IMR-90 (cell line): ENCODE results near the gene PLCD1. TPM values are rescaled to one million over a fixed set of nuclear protein-coding genes. Genes with fewer than 3 reads are reported as not detected.
A peak's percentile ranks its signal among the peaks of the same experiment; 100 is the strongest.

ENCODE experiments used
- ATAC-seq: fragments of 200-7000 bp; cut with Tn5 transposase; 2 replicates; pipeline ENCODE4 v1.9.1; 2020; ENCODE audit warnings: low read depth, mild to moderate bottlenecking, moderate library complexity
- BruUV-seq: library from RNA; stranded (reverse); fragments of 400-500 nt; replicated peaks from 2 replicates; lab custom pipeline; 2021; lab: Mats Ljungman, UMichigan
- CTCF ChIA-PET: fragments of 300-600 bp; formaldehyde crosslinking; extraction: SDS; loops from one replicate; lab custom pipeline; 2021; ENCODE audit warnings: antibody characterized with exemption; lab: Yijun Ruan, JAX
- POLR2A ChIA-PET: fragments of 300-600 bp; sonication (Branson Sonifier 250); formaldehyde crosslinking; loops from one replicate; lab custom pipeline; 2022; ENCODE audit warnings: antibody characterized with exemption; ENCODE audit not compliant: unreplicated experiment; lab: Charles Lee
- DNase-seq: peaks from one replicate; pipeline ENCODE4 v3.0.0; 2013
- H2AFZ ChIP-seq: replicated peaks from 2 replicates; pipeline ENCODE3; 2013; ENCODE audit warnings: low read length, mild to moderate bottlenecking; ENCODE audit not compliant: poor library complexity
- H2AK5ac ChIP-seq: 2 replicates; pipeline ENCODE4 v1.6.1; 2013; ENCODE audit warnings: low read depth, low read length, inconsistent platforms
- H2AK9ac ChIP-seq: replicated peaks from 2 replicates; pipeline ENCODE3; 2013; ENCODE audit warnings: mild to moderate bottlenecking, low read depth, low read length, moderate library complexity; ENCODE audit not compliant: poor library complexity
- H2BK120ac ChIP-seq: 2 replicates; pipeline ENCODE4 v1.6.1; 2013; ENCODE audit warnings: low read depth, low read length, inconsistent platforms
- H2BK15ac ChIP-seq: 3 replicates; pipeline ENCODE4 v1.6.1; 2013; ENCODE audit warnings: low read depth, low read length, inconsistent platforms
- H2BK20ac ChIP-seq: 2 replicates; pipeline ENCODE4 v1.6.1; 2013; ENCODE audit warnings: low read depth, mild to moderate bottlenecking, inconsistent platforms, low read length, moderate library complexity
- H2BK5ac ChIP-seq: 2 replicates; pipeline ENCODE4 v1.6.1; 2013; ENCODE audit warnings: mild to moderate bottlenecking, low read depth, low read length, inconsistent platforms; ENCODE audit not compliant: poor library complexity, severe bottlenecking
- H3K14ac ChIP-seq: replicated peaks from 2 replicates; pipeline ENCODE4 v1.6.1; 2013; ENCODE audit warnings: low read depth, low read length, inconsistent platforms
- H3K18ac ChIP-seq: 2 replicates; pipeline ENCODE4 v1.6.1; 2013; ENCODE audit warnings: low read depth, low read length, control low read depth
- H3K23ac ChIP-seq: 2 replicates; pipeline ENCODE4 v1.6.1; 2013; ENCODE audit warnings: low read depth, low read length, inconsistent platforms
- H3K27ac ChIP-seq: 2 replicates; pipeline ENCODE4 v1.5.1; 2013; ENCODE audit warnings: mild to moderate bottlenecking, control low read depth, low read length; ENCODE audit not compliant: insufficient read depth
- H3K27me3 ChIP-seq: 2 replicates; pipeline ENCODE4 v1.6.1; 2013; ENCODE audit warnings: low read length; ENCODE audit not compliant: control insufficient read depth, insufficient read depth
- H3K36me3 ChIP-seq: 2 replicates; pipeline ENCODE4 v1.6.1; 2013; ENCODE audit warnings: low read length, mixed read lengths; ENCODE audit not compliant: control insufficient read depth, insufficient read depth
- H3K4ac ChIP-seq: 2 replicates; pipeline ENCODE4 v1.6.1; 2013; ENCODE audit warnings: low read depth, low read length, inconsistent platforms
- H3K4me1 ChIP-seq: 2 replicates; pipeline ENCODE4 v1.6.1; 2013; ENCODE audit warnings: low read length, mixed read lengths; ENCODE audit not compliant: control insufficient read depth, insufficient read depth
- H3K4me2 ChIP-seq: 2 replicates; pipeline ENCODE4 v1.6.1; 2013; ENCODE audit warnings: low read depth, mild to moderate bottlenecking, control low read depth, low read length, moderate library complexity
- H3K4me3 ChIP-seq: 2 replicates; pipeline ENCODE4 v1.5.1; 2013; ENCODE audit warnings: low read depth, mild to moderate bottlenecking, control low read depth, low read length, moderate library complexity; ENCODE audit not compliant: insufficient read depth
- H3K56ac ChIP-seq: 2 replicates; pipeline ENCODE4 v1.6.1; 2013; ENCODE audit warnings: low read length, inconsistent platforms; ENCODE audit not compliant: insufficient read depth; ENCODE audit errors: extremely low read depth
- H3K79me1 ChIP-seq, 2 experiments: 2 replicates each; pipeline ENCODE4 v1.6.1; 2013; ENCODE audit warnings: low read length in 2 of 2, inconsistent platforms in 1 of 2, low read depth in 1 of 2
- H3K9ac ChIP-seq: 2 replicates; pipeline ENCODE4 v1.6.1; 2013; ENCODE audit warnings: low read depth, low read length, control low read depth
- H3K9me1 ChIP-seq: 2 replicates; pipeline ENCODE4 v1.6.1; 2013; ENCODE audit warnings: low read length, inconsistent platforms; ENCODE audit not compliant: insufficient read depth
- H3K9me3 ChIP-seq: 2 replicates; pipeline ENCODE4 v1.6.1; 2013; ENCODE audit warnings: low read length; ENCODE audit not compliant: control insufficient read depth, insufficient read depth
- H4K20me1 ChIP-seq: 2 replicates; pipeline ENCODE4 v1.6.1; 2013; ENCODE audit warnings: low read length, inconsistent platforms; ENCODE audit not compliant: insufficient read depth
- H4K5ac ChIP-seq: 2 replicates; pipeline ENCODE4 v1.6.1; 2013; ENCODE audit warnings: mild to moderate bottlenecking, low read depth, low read length, control low read depth
- H4K8ac ChIP-seq, 2 experiments: 2 replicates each; pipeline ENCODE4 v1.6.1; 2013; ENCODE audit warnings: low read depth in 2 of 2, low read length in 2 of 2, control low read depth in 1 of 2, inconsistent platforms in 1 of 2
- H4K91ac ChIP-seq: 2 replicates; pipeline ENCODE4 v1.6.1; 2013; ENCODE audit warnings: low read depth, low read length, inconsistent platforms; ENCODE audit not compliant: insufficient read depth
- FOS ChIP-seq: fragments of 150-350 bp; IDR thresholded peaks from 2 replicates; pipeline ENCODE4 v1.6.1; 2016; ENCODE audit warnings: low read depth, low read length
- NFE2L2 ChIP-seq: fragments of 150-350 bp; IDR thresholded peaks from 2 replicates; pipeline ENCODE4 v1.6.1; 2016; ENCODE audit warnings: low read depth, mild to moderate bottlenecking, low read length
- WGBS, 2 experiments: methylation state at CpG; one replicate each; pipeline versions ENCODE4 v1.1.5 to v1.1.7; 2013; ENCODE audit warnings: missing lambda C conversion rate in 2 of 2; ENCODE audit not compliant: insufficient read length in 1 of 2; ENCODE audit errors: extremely low coverage in 2 of 2; 5-methylcytosine and 5-hydroxymethylcytosine counted together
- dilution Hi-C: fragments of 300-500 bp; cut with HindIII; formaldehyde crosslinking; loops from one replicate; pipeline ENCODE4 v1.14.3; 2018; ENCODE audit warnings: low sequenced_read_pairs; ENCODE audit not compliant: unreplicated experiment
- in situ Hi-C: fragments of 300-500 bp; cut with MboI; formaldehyde crosslinking; loops from 3 replicates; pipeline ENCODE4 v1.14.3; 2019; ENCODE audit warnings: low sequenced_read_pairs, inconsistent platforms, mixed read lengths
- intact Hi-C: fragments of 100-400 bp; cut with micrococcal nuclease; formaldehyde crosslinking; loops from 2 replicates; pipeline ENCODE4 v1.10.0; 2022
- polyA plus RNA-seq, 3 experiments: library from polyadenylated mRNA; depleted of rRNA; stranded (reverse); fragments of >200 nt; gene quantifications; 2 replicates each; pipeline ENCODE4 v1.2.3, GENCODE V29; 2012; ENCODE audit warnings: low replicate concordance in 1 of 3
- total RNA-seq: library from RNA; depleted of rRNA; stranded (reverse); fragments of >200 nt; gene quantifications from 2 replicates; pipeline ENCODE4 v1.2.3, GENCODE V29; 2012
- TF ChIP-seq, protein P1 (sequence below): fragments of 150-350 bp; IDR thresholded peaks from 2 replicates; pipeline ENCODE4 v1.6.1; 2017; ENCODE audit warnings: mild to moderate bottlenecking, antibody characterized with exemption, low read length, low read depth

The PLCD1 gene
- total and polyA plus RNA-seq, 2 of the 4 experiments (the other 2 are of a cell fraction) = 14.9 to 16.3 TPM

DNA sequence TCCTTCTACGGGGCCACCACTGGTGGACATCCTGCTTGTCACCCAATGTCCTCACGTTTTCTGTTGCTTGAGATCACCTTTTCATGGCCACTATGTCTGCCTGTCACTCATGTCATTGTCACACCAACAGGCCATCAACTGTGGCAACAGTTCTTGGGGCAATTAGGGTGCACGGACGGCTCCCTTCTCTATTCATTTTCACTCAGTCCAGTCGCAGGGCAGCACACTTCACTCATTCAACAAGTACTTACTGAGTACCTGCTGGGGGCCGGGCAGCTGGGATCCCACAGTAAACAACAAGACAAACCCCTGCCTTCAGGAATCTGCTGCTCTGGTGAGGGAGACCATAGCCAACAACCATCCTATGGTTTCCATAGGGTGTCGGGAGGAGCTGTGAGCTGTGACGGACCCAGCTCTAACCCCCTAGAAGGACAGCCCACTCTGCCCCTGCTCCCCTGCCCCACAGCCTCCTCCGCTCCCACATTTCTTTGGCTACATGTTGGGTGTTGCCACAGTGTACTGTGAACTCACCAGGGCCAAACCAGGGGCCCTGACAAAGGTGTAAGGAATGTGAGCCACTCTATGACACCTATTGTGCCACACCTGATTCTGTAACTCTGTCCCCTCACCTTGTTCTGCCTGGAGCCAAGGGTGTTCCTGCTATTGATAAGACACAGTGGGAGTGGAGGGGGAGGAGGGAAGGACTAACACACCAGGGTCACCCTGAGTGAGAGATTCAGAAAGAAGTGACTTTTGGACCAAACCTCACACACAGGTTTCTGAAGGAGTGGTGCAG, 37.0 kb downstream of the PLCD1 start:
- Histone ChIP-seq H4K91ac (no peak overlapping the region), H2BK20ac (no peak overlapping the region), H3K4me3 (no peak overlapping the region), H3K18ac (no peak overlapping the region), H3K27ac (no peak overlapping the region), H2BK5ac (no peak overlapping the region), H3K4ac (no peak overlapping the region; the same call in 1 of the 2 replicates), H3K4me1 (peaks cover 2% of the 10 kb centered on the region), H4K8ac (no peak overlapping the region), H3K9me3 (no peaks in the 10 kb centered on the region), H3K23ac (no peak overlapping the region), H3K14ac (no peak overlapping the region), H2BK120ac (no peak overlapping the region), H3K9ac (no peak overlapping the region), H3K56ac (no peak overlapping the region), H2BK15ac (no peak overlapping the region), H3K9me1 (peaks cover 8% of the 10 kb centered on the region), H2AFZ (peak overlapping the region; percentile 54), H4K5ac (no peak overlapping the region), H2AK5ac (no peak overlapping the region), H4K20me1 (no peaks in the 10 kb centered on the region), H3K27me3 (no peaks in the 10 kb centered on the region; the same call in 1 of the 2 replicates), H3K4me2 (no peak overlapping the region), H2AK9ac (no peak overlapping the region), H3K79me1 (peaks cover 0 to 17% of the 10 kb centered on the region in 2 experiments; a peak in 1 of 4 replicates), H3K36me3 (peaks cover 3% of the 10 kb centered on the region; the same call in 1 of the 2 replicates)
- 53% methylated on average over 2 of the region's 9 CpGs; no CpG with 5 or more reads in 1 of the 2 experiments for WGBS, 2 experiments
- ChIA-PET POLR2A (no interaction called here), CTCF (interaction anchor here (1.1 kb wide), 1 partner anchor 137 kb away, joined by 3 read pairs; no protein-coding TSS in a partner anchor)
- DNase-seq = no peak
- BruUV-seq = no TSS peak
- dilution Hi-C loops (no loop called here), intact Hi-C loops (no loop called here), in situ Hi-C loops (no loop called here)
- TF ChIP-seq, protein P1, sequence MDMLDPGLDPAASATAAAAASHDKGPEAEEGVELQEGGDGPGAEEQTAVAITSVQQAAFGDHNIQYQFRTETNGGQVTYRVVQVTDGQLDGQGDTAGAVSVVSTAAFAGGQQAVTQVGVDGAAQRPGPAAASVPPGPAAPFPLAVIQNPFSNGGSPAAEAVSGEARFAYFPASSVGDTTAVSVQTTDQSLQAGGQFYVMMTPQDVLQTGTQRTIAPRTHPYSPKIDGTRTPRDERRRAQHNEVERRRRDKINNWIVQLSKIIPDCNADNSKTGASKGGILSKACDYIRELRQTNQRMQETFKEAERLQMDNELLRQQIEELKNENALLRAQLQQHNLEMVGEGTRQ = no peak
- TF ChIP-seq NFE2L2 (no peak), FOS (no peak)
- ATAC-seq = no peak
